Medulla oblongata (tissue), 1 donor: Measurements from ENCODE around the gene PIP5K1B.

ENCODE experiments used
- DNase-seq: peaks from one replicate; pipeline ENCODE4 v3.0.0-alpha.2; 2015; ENCODE audit errors: extremely low spot score

PIP5K1B gene

DNA sequence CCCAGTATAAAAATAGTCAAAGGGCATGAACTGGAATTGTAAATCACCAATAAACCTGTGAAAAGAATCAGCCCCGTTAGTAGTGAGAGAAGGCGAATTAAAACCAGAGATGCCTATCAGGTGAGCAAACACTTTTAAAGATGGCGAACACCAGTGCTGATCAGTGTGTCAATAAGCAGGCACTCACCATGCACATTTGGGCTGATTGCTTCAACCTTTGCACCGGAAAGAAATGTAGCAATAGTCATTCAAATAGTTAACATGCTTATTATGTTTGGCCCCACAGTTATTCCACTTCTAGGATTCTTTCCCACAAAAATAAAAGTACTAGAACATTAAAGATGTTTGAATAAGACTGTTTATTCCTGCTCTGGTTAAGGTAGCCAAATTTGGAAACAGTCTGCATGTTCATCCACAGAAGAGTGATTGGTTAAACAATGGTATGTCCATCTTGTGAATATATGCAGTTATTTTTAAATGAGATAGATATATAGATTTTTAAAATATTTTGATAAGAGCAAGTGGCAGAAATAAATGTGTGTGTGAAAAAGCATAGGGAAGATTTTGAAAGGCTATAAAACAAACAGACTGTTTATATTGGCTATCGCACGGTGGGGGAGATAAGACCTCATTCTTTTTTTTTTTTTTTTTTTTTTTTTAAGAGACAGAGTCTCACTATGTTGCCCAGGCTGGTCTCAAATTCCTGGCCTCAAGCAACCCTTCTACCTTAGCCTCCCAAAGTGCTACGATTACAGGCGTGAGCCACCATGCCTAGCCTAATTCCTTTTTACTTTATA lies 112.2 kb downstream of the PIP5K1B start:
- DNase-seq, result no peak

DNA sequence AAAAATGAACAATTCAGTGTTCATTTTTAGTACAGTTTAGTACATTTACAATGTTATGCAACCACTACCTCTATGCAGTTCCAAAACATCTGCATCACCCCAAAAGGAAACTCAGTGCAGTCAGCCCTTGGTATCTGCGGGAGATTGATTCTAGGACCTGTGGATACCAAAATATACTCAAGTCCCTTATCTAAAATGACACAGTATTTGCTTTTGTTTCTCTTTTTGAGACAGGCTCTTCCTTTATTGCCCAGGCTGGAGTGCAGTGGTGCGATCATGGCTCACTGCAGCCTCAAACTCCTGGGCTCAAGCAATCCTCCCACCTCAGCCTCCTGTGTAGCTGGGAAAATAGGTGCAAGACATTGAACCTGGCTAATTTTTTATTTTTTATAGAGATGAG lies 114.0 kb downstream of the PIP5K1B start:
- DNase-seq, result no peak

DNA sequence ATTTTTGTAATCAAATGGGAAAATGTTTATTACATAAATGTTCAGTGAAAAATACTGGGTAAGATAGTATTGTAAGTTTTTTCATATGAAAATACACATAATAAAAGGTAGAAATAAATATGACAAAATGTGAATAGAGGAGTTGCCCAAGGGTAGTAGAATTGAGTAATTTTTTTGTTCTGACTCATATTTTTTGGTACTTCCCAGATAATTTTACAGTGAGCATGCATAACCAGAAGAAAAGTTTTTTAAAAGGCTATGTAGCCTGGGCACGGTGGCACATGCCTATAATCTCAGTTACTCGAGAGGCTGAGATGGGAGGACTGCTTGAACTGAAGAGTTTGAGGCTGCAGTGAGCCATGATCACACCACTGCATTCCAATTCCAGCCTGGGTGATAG lies 116.9 kb downstream of the PIP5K1B start:
- no peak for DNase-seq

- peak; percentile 33 for DNase-seq
Measured at GRCh38 chr9:68822596-68823165, 117.6 kb downstream of the PIP5K1B start.

DNA sequence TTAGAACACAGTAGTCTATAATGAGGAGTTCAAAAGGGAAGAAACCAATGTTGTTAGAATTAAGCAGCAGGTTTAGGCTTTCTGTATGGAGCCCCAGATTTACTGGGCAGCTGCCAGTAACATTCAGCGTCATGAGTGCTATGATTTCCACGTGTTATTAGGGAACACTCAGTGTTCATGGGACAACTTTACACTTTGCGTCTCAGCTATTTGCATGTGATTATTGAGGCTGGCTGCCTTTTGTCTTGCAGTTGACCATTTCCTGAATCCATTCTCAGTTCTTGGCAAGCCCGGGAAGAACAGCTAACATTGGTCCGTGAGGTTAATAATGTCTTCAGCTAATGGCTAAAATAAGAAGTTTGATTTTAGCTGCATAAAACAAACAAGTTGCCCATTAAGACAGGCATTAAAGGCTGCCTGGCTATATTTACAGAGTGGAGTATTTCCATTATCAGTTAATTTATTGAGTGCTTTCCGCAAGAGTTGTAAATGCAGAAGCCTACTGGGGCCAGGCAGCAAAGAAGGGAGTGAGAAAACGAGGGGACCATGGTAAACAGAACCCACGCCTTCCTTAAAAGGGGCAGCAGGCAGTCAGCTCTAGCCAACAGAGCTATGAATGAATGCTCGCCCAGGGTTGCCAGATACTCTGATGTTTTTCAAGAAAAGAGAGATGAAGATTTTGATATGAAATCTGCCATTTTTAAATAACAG lies 120.9 kb downstream of the PIP5K1B start:
- peak; percentile 17 for DNase-seq

- DNase-seq, result no peak
Measured at GRCh38 chr9:68827837-68828744, 123.1 kb downstream of the PIP5K1B start.

DNA sequence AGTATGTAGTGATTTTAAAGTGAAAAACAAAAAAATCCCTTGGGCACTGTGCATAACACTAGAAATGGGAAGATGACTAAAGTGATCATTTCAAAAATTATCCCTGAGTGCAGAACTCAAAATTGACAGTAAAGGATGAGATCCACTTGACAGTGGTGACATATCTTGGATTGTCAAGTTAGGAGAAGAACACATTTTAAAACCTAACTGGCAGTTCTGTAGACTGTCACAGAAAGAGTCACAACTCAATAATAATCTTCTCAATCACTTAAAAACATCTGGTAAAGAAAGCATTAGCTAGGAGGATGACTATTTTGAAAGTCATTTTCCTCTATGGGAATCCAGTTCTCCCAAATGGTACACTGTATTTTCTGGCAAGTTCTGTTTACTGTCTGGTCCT lies 127.1 kb downstream of the PIP5K1B start:
- DNase-seq, result no peak

DNA sequence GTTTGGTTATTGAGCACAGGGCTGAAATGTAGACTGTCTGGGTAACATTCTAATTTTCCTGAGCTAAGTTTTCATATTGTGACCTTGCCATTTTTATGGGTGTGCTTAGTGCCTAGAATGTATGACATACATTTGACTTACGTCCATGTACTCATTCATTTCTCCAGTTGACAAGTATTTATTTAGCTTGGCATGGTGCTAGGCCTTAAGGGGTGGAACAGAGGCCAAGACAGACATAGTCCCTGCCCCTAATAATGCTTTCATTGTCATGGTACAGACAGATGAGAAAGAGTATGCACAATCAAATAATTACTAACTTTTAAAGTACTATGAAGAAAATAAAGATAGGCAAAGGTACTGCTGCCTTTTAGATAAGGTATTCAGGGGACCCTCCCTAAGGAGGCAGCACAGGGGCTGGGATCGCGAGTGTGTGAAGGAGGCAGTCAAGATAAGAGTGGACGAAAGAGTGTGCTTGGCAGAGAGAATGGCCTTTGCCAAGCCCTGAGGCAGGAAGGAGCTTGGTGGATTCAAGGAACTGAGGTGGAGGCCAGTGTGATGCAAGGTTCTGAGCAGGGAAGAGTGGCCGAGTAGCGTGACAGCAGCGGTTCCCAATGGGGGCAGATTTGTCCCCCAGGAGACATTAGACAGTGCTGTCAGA lies 128.0 kb downstream of the PIP5K1B start:
- no peak for DNase-seq

DNA sequence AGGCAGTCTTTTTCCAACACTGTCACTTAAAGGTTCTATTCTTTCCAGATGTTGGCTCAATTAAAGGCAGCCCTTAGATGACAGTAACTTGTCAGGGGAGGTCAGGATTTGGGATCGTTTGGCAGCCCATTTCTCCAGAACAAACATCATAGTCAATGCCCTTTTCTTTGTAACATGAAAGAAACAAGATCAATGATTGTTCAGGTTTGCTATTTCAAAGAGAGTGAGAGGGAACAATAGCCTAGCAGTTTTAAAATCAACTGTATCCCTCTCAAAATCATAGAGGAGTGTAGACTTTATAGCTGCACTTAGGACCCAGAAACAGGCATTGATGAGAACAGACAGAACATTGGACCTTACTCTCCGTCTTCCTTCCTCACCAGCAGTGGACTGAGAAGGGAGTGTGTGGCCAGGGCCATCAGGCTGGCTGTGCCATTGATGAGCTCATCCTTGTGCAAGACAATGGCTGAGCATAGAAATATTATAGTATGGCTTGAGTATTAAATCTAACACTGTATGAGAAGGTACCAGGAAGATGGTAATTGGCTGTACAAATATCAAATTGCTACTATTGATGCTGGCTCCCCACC lies 130.0 kb downstream of the PIP5K1B start:
- no peak for DNase-seq

DNA sequence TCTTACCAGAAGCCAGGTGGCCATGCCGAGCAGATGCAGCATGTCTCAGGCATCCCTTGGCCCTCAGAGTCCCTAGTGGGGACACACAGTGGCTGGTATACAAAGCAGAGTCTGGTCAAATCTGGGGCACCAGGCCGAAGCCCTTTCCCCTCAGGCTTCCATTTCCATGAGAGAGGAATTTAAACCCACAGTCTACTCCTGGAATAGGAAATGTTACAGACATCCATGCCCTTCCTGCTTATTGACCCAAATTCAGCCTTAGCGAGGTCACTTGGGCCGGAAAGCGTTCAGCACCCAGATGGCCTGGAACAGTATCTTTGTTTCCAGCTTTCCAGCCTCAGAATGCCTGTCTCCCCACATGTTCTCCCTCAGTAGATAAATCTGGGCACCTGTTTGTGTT lies 131.7 kb downstream of the PIP5K1B start:
- no peak for DNase-seq

DNA sequence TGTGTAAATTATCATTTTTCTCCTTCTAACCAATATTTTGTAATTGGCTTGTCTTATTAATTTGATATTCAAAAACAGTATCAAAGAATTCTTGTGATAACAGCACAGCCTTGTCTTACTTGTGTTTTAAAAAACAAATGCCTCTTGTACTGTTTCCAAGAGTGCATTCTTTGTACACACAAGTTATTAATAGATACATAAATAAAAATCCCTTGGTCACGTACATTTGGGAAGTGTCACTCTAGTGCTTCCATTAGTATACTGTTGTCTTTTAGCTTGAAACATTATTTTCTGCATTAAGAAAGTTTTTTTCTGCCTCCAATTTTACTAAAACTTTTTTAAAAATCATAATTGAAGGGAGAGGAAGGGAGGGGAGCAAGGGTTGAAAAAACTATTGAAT lies 133.2 kb downstream of the PIP5K1B start:
- DNase-seq, result no peak

GRCh38 chr9:68841276-68842052 lies 136.4 kb downstream of the PIP5K1B start:
- DNase-seq, result no peak

DNA sequence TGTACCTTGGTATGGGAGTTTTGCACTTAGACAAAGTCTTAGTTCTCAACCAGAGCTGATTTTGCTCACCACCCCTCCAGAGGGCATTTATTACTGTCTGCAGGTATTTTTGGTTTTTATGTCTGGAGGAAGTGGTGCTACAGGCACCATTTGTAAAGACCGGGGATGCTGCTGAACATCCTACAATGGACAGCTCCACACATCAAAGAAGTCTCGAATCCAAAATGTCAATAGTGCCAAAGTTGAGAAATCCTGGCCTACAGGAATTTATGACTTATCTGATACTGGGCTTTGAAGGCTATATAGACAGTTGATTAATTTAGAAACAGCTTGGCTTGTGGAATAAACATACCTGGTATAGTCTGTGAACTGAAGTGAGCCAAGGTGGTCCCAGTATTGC lies 137.5 kb downstream of the PIP5K1B start:
- no peak for DNase-seq

DNA sequence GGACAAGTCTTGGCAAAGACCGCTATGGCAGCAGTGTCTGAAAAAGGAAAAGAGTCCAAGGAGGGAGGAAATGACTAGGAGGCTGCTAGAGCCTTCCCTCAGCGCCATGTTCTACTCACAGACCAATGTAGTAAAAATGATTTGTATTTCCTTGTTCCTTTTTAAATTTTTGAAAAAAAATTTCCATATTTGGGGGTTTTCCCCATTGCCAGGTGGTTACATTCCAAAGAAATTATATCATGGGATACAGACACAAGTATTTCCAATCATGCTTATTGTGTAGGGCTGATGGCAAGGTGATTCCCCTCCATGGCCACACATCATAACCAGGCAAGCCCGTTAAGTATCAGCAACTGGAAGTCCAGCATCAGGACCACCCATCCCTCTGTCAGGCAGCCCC lies 138.2 kb downstream of the PIP5K1B start:
- no peak for DNase-seq

DNA sequence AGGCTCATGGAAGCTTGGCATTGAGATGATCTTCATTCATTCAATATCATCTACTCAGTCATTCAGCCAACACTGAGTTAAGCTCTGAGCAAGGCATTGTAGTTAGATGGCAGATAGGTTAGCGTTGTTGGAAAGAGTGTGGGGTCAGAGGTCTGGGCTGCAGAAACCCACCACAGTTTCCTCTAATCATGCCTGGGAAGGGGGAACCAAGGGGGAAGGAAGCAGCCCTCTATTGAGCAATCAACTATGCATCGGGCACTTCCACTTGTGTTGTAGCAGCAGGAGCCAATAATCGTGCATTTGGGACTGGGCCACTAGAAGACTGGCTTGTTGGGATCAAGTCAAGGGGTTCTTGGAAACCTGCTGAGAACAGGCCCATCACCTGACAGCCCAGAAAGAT lies 139.1 kb downstream of the PIP5K1B start:
- peak; percentile 40 for DNase-seq

DNA sequence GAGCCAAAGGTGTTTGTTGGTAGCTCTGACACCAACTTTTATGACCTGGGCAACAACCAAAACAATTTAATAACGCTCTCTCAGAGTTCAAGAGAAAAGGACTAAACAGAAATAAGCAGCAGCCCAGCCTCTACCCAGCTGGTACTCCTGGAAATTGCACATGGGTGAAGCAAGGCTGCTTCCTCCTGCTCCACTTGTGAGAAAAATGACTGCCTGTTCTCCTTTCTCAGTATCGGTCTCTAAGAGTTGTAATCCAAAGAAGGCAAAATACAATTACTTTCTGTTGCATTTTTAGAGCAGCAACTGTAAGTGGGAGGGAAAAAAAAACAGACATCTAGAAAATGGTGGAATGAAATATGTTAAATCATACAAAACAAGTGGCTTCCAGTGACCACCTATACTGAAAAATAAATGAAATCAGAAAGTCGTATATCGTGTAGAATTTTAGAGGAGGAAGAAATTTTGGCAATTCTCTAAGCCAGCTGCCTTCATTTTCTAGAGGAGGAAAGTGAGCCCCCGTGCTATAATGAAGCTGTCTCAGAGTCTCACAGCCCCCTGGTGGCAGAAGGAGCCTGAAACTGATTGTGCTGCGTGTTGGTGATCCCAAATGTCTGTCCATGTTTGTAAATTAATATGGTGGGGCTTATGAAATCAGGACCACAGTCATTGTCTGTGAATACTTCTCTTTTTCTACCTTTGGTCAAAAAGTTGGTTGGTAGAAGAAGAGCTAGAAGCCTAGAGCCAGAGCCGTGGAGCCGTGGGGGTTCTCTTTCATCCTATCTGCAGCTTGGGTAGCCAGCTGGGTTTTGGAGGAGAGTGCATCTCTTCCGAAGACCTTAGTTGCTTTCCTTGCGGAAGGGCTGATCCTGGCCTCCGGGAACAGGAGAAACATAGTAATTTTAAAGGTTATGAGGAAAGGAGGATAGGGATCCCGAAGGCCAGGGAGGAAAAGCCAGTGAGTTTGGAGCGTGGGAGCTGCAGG lies 139.9 kb downstream of the PIP5K1B start:
- peak; percentile 68 for DNase-seq

DNA sequence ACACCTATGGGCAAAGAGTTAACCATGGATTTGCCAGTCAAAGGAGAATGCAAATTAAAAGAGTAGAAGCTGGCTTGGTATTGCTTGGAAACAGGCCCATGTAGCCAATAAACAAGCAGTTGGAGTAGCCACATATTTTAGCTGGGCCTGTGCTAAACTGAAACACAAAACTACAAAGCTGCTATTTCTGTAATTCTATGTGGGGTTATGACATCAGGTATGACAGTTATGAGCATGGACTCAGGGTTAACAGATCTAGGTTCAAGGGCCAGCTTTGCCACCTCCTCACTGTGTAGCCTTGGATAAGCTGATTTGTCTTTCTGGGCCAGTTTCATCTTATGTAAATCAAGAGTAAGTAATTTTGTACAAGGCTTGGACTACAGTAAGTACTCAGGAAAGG lies 142.7 kb downstream of the PIP5K1B start:
- DNase-seq, result no peak

DNA sequence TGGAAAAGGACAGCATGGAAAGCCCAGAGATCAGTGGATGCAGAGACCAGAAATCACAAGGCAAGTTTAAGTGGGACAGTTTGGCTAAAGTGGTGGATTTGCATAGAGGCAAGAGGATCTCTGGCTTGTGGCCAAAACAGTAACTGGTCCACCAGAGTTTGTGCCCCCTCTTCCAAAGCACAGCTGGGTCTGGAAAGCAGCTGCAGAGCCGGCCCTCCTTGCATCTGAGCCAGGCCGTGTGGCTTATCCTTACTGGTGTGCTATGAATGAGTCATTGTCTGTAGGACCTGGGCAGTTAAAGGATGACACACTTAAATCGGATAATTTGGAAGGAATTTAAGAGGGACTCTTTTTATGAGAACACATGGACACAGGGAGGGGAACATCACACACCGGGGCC lies 146.6 kb downstream of the PIP5K1B start:
- no peak for DNase-seq

- no peak for DNase-seq
Measured at GRCh38 chr9:68852941-68853340, 147.9 kb downstream of the PIP5K1B start.
